ENCODE measurements around the gene COL23A1. TPM values are rescaled to one million over a fixed set of nuclear protein-coding genes. Genes with fewer than 3 reads are reported as not detected.

COL23A1 gene
- total and polyA plus RNA-seq, 4 donors = 0.76 to 4.4 (median 1.3) TPM

- DNase-seq (no peak), ATAC-seq (ENCODE audit: insufficient read depth, low FRiP score) (no peak)
- no peak overlapping the region for H3K4me3 ChIP-seq
- H3K4me1 ChIP-seq (ENCODE audit: control insufficient read depth in 5 of 5, insufficient read depth in 5 of 5, low read length in 5 of 5) = peaks cover 0 to 8% (median 7%) of the 10 kb centered on the region in 5 donors
- H3K36me3 ChIP-seq (ENCODE audit: control insufficient read depth in 4 of 4, insufficient read depth in 4 of 4, low read length in 4 of 4) = no peaks in the 10 kb centered on the region
- 97 to 98% methylated on average over 9 of the region's 9 CpGs for WGBS, 2 donors
- TF ChIP-seq, protein P1, sequence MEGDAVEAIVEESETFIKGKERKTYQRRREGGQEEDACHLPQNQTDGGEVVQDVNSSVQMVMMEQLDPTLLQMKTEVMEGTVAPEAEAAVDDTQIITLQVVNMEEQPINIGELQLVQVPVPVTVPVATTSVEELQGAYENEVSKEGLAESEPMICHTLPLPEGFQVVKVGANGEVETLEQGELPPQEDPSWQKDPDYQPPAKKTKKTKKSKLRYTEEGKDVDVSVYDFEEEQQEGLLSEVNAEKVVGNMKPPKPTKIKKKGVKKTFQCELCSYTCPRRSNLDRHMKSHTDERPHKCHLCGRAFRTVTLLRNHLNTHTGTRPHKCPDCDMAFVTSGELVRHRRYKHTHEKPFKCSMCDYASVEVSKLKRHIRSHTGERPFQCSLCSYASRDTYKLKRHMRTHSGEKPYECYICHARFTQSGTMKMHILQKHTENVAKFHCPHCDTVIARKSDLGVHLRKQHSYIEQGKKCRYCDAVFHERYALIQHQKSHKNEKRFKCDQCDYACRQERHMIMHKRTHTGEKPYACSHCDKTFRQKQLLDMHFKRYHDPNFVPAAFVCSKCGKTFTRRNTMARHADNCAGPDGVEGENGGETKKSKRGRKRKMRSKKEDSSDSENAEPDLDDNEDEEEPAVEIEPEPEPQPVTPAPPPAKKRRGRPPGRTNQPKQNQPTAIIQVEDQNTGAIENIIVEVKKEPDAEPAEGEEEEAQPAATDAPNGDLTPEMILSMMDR (IDR thresholded peaks at IDR 0.05; ENCODE audit: control extremely low read depth, extremely low read depth) = no peak
- peaks cover 0 to 2% (median 0%) of the 10 kb centered on the region in 4 donors for H3K9me3 ChIP-seq (ENCODE audit: control insufficient read depth in 4 of 4, insufficient read depth in 3 of 4, low read length in 3 of 4)
- H3K9ac ChIP-seq (ENCODE audit: insufficient read depth in 1 of 2, low read length in 2 of 2) = no peak overlapping the region
- H3K27me3 ChIP-seq (ENCODE audit: control insufficient read depth in 3 of 3, insufficient read depth in 3 of 3, low read length in 2 of 3) = peaks cover 0 to 3% (median 0%) of the 10 kb centered on the region in 3 donors
- H3K27ac ChIP-seq (ENCODE audit: low read depth in 1 of 2, low read length in 1 of 2) = no peak overlapping the region
These were observed 249.6 kb downstream of the COL23A1 start for GRCh38 chr5:178340637-178341036.

DNA sequence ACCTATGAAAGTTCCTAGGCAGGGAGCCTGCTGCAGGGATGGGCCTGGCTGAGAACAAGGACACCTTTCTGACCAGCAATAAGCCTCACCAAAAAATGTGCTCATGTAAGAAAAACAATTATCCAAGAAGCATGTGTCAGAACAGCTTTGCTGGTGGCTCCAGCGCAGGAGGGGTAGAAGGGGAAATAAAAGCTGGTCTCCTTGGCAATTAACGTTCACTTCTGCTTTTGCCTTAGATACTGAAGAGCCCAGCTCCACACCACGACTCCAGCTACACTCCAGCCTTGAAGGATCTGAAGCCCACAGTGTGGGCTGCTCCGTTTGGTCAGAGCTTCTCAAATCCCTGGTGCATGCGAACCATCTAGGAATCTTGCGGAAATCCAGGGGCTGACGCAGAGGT lies 250.0 kb downstream of the COL23A1 start:
- H3K4me1 ChIP-seq (ENCODE audit: control insufficient read depth in 5 of 5, insufficient read depth in 5 of 5, low read length in 5 of 5) = peaks cover 0 to 8% (median 7%) of the 10 kb centered on the region in 5 donors
- no peaks in the 10 kb centered on the region for H3K36me3 ChIP-seq (ENCODE audit: control insufficient read depth in 4 of 4, insufficient read depth in 4 of 4, low read length in 4 of 4)
- H3K4me3 ChIP-seq = no peak overlapping the region
- H3K27me3 ChIP-seq (ENCODE audit: control insufficient read depth in 3 of 3, insufficient read depth in 3 of 3, low read length in 2 of 3) = peaks cover 0 to 3% (median 0%) of the 10 kb centered on the region in 3 donors
- H3K9me3 ChIP-seq (ENCODE audit: control insufficient read depth in 4 of 4, insufficient read depth in 3 of 4, low read length in 3 of 4) = peaks cover 0 to 2% (median 0%) of the 10 kb centered on the region in 4 donors
- no peak overlapping the region for H3K9ac ChIP-seq (ENCODE audit: insufficient read depth in 1 of 2, low read length in 2 of 2)
- H3K27ac ChIP-seq (ENCODE audit: low read depth in 1 of 2, low read length in 1 of 2) = no peak overlapping the region
- WGBS, 2 donors = 59 to 75% methylated on average over 7 of the region's 7 CpGs
- no peak for ATAC-seq (ENCODE audit: insufficient read depth, low FRiP score)
- DNase-seq = no peak
- TF ChIP-seq, protein P1 (IDR thresholded peaks at IDR 0.05; ENCODE audit: control extremely low read depth, extremely low read depth) = no peak

DNA sequence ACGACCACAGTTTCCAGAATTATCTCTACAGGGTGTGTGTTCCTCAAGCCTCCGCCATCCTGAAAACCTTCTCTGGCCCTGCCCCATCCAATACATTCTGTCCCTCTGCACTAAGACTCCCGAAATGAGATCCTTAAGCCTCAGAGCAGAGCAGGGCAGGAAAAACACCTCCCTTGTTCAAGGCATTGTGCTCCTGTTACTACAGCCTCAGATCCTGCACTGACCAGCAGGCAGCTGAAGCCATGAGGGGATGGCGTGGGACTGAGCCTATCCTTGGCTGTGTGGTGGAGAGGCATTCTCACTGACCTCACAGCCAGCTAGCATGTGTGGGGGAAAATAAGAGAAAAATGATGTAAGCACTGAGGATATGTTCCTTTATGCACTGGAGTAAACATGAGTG lies 250.9 kb downstream of the COL23A1 start:
- H3K36me3 ChIP-seq (ENCODE audit: control insufficient read depth in 4 of 4, insufficient read depth in 4 of 4, low read length in 4 of 4) = no peaks in the 10 kb centered on the region
- no peak overlapping the region for H3K27ac ChIP-seq (ENCODE audit: low read depth in 1 of 2, low read length in 1 of 2)
- H3K4me3 ChIP-seq = no peak overlapping the region
- H3K9ac ChIP-seq (ENCODE audit: insufficient read depth in 1 of 2, low read length in 2 of 2) = no peak overlapping the region
- peaks cover 0 to 8% (median 7%) of the 10 kb centered on the region in 5 donors for H3K4me1 ChIP-seq (ENCODE audit: control insufficient read depth in 5 of 5, insufficient read depth in 5 of 5, low read length in 5 of 5)
- ATAC-seq (ENCODE audit: insufficient read depth, low FRiP score) (no peak), DNase-seq (no peak)
- 86 to 91% methylated on average over 4 of the region's 4 CpGs for WGBS, 2 donors
- peaks cover 0 to 2% (median 0%) of the 10 kb centered on the region in 4 donors for H3K9me3 ChIP-seq (ENCODE audit: control insufficient read depth in 4 of 4, insufficient read depth in 3 of 4, low read length in 3 of 4)
- TF ChIP-seq, protein P1 (IDR thresholded peaks at IDR 0.05; ENCODE audit: control extremely low read depth, extremely low read depth) = no peak
- H3K27me3 ChIP-seq (ENCODE audit: control insufficient read depth in 3 of 3, insufficient read depth in 3 of 3, low read length in 2 of 3) = peaks cover 0 to 3% (median 0%) of the 10 kb centered on the region in 3 donors

- Histone ChIP-seq H3K27me3 (ENCODE audit: control insufficient read depth in 3 of 3, insufficient read depth in 3 of 3, low read length in 2 of 3) (peaks cover 0 to 3% (median 0%) of the 10 kb centered on the region in 3 donors), H3K36me3 (ENCODE audit: control insufficient read depth in 4 of 4, insufficient read depth in 4 of 4, low read length in 4 of 4) (no peaks in the 10 kb centered on the region), H3K9me3 (ENCODE audit: control insufficient read depth in 4 of 4, insufficient read depth in 3 of 4, low read length in 3 of 4) (peaks cover 0 to 2% (median 0%) of the 10 kb centered on the region in 4 donors), H3K4me1 (ENCODE audit: control insufficient read depth in 5 of 5, insufficient read depth in 5 of 5, low read length in 5 of 5) (peaks cover 0 to 8% (median 7%) of the 10 kb centered on the region in 5 donors), H3K27ac (ENCODE audit: low read depth in 1 of 2, low read length in 1 of 2) (no peak overlapping the region), H3K9ac (ENCODE audit: insufficient read depth in 1 of 2, low read length in 2 of 2) (no peak overlapping the region), H3K4me3 (no peak overlapping the region)
- 77 to 80% methylated on average over 2 of the region's 2 CpGs for WGBS, 2 donors
- DNase-seq = peak in 1 of 3 donors; percentile 45
- TF ChIP-seq, protein P1 (IDR thresholded peaks at IDR 0.05; ENCODE audit: control extremely low read depth, extremely low read depth) = no peak
- no peak for ATAC-seq (ENCODE audit: insufficient read depth, low FRiP score)
These were observed 251.4 kb downstream of the COL23A1 start for GRCh38 chr5:178338750-178339144.
